Smooth muscle cell (in vitro differentiated cells): Measurements from ENCODE around the gene HOXB7. TPM values are rescaled to one million over a fixed set of nuclear protein-coding genes. Genes with fewer than 3 reads are reported as not detected.

Experiments used
- DNase-seq: peaks from one replicate; lab custom pipeline; 2025; ENCODE audit not compliant: unreplicated experiment; lab: John Stamatoyannopoulos, UW
- H2AFZ ChIP-seq: fragments of 200-600 bp; sonication (generic); 2 replicates; pipeline ENCODE4 v1.6.0; 2016; ENCODE audit warnings: antibody characterized with exemption, low read depth, mild to moderate bottlenecking
- H3F3A ChIP-seq: fragments of 200-600 bp; sonication (generic); 2 replicates; pipeline ENCODE4 v1.6.0; 2017; ENCODE audit warnings: antibody characterized with exemption, low read depth
- H3K27ac ChIP-seq: fragments of 200-600 bp; sonication (generic); 2 replicates; pipeline ENCODE4 v1.5.1; 2016; ENCODE audit warnings: low read depth, mild to moderate bottlenecking
- H3K27me3 ChIP-seq: fragments of 200-600 bp; sonication (generic); 2 replicates; pipeline ENCODE4 v1.6.1; 2016; ENCODE audit warnings: low read depth, mild to moderate bottlenecking
- H3K36me3 ChIP-seq: fragments of 200-600 bp; sonication (generic); 2 replicates; pipeline ENCODE4 v1.5.1; 2016; ENCODE audit warnings: low read depth
- H3K4me1 ChIP-seq: fragments of 200-600 bp; sonication (generic); 2 replicates; pipeline ENCODE4 v1.5.1; 2016; ENCODE audit warnings: low read depth
- H3K4me2 ChIP-seq: fragments of 200-600 bp; sonication (generic); 2 replicates; pipeline ENCODE4 v1.6.0; 2016; ENCODE audit warnings: mild to moderate bottlenecking
- H3K4me3 ChIP-seq: fragments of 200-600 bp; sonication (generic); 2 replicates; pipeline ENCODE4 v1.5.1; 2016; ENCODE audit warnings: mild to moderate bottlenecking
- H3K79me2 ChIP-seq: fragments of 200-600 bp; sonication (generic); 2 replicates; pipeline ENCODE4 v1.6.0; 2016; ENCODE audit warnings: low read depth, mild to moderate bottlenecking
- H3K9ac ChIP-seq: fragments of 200-600 bp; sonication (generic); 2 replicates; pipeline ENCODE4 v1.6.0; 2016; ENCODE audit warnings: low read depth
- H3K9me3 ChIP-seq: fragments of 200-600 bp; sonication (generic); replicated peaks from 2 replicates; pipeline ENCODE4 v1.5.1; 2016; ENCODE audit warnings: low read depth
- H4K20me1 ChIP-seq: fragments of 200-600 bp; sonication (generic); 2 replicates; pipeline ENCODE4 v1.6.0; 2016; ENCODE audit warnings: low read depth
- WGBS: methylation state at CpG from one replicate; pipeline ENCODE4 v1.1.7; 2016; ENCODE audit warnings: low lambda C conversion rate; 5-methylcytosine and 5-hydroxymethylcytosine counted together
- polyA plus RNA-seq: library from polyadenylated mRNA; unstranded; fragments of >200 nt; fragmentation: Nextera tagmentation; extraction: Ambion mirVana; gene quantifications from 2 replicates; pipeline ENCODE4 v1.2.1, GENCODE V29; 2016
- total RNA-seq: library from RNA; depleted of rRNA; stranded (reverse); fragments of >200 nt; gene quantifications from 2 replicates; pipeline ENCODE4 v1.2.3, GENCODE V29; 2014
- TF ChIP-seq, protein P1 (sequence below): fragments of 200-600 bp; sonication (generic); IDR thresholded peaks from 2 replicates; pipeline ENCODE4 v1.5.1; 2017; ENCODE audit warnings: borderline replicate concordance, mild to moderate bottlenecking, antibody characterized with exemption; ENCODE audit not compliant: insufficient read depth, poor library complexity, severe bottlenecking

Gene HOXB7
- total and polyA plus RNA-seq, 2 experiments from 2014 or later = 16.1 to 29.7 TPM

- H4K20me1 ChIP-seq = peaks cover 92% of the 10 kb centered on the region
- peaks cover 9% of the 10 kb centered on the region for H3K4me1 ChIP-seq
- peaks cover 71% of the 10 kb centered on the region for H3K79me2 ChIP-seq
- peaks cover 42% of the 10 kb centered on the region for H3K27me3 ChIP-seq
- no peak for DNase-seq
- no peaks in the 10 kb centered on the region for H3K36me3 ChIP-seq
- whole genome bisulfite sequencing = 28% methylated on average over 14 of the region's 14 CpGs
- H3K9ac ChIP-seq = no peak overlapping the region
- peak overlapping the region; percentile 98 for H3K4me2 ChIP-seq
- H3K27ac ChIP-seq = peak overlapping the region; percentile 35
- H3K4me3 ChIP-seq = peak overlapping the region; percentile 46
- H3K9me3 ChIP-seq = no peaks in the 10 kb centered on the region
- H2AFZ ChIP-seq = no peak overlapping the region
- TF ChIP-seq, protein P1, sequence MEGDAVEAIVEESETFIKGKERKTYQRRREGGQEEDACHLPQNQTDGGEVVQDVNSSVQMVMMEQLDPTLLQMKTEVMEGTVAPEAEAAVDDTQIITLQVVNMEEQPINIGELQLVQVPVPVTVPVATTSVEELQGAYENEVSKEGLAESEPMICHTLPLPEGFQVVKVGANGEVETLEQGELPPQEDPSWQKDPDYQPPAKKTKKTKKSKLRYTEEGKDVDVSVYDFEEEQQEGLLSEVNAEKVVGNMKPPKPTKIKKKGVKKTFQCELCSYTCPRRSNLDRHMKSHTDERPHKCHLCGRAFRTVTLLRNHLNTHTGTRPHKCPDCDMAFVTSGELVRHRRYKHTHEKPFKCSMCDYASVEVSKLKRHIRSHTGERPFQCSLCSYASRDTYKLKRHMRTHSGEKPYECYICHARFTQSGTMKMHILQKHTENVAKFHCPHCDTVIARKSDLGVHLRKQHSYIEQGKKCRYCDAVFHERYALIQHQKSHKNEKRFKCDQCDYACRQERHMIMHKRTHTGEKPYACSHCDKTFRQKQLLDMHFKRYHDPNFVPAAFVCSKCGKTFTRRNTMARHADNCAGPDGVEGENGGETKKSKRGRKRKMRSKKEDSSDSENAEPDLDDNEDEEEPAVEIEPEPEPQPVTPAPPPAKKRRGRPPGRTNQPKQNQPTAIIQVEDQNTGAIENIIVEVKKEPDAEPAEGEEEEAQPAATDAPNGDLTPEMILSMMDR = no peak
- H3F3A ChIP-seq = peaks cover 4% of the 10 kb centered on the region
Observed at GRCh38 chr17:48592577-48592976, 18.2 kb downstream of the HOXB7 start.

- H3K4me3 ChIP-seq = peak overlapping the region; percentile 46
- peaks cover 71% of the 10 kb centered on the region for H3K79me2 ChIP-seq
- H3K4me1 ChIP-seq = peaks cover 9% of the 10 kb centered on the region
- H4K20me1 ChIP-seq = peaks cover 92% of the 10 kb centered on the region
- no peaks in the 10 kb centered on the region for H3K36me3 ChIP-seq
- no peak overlapping the region for H3K9ac ChIP-seq
- no peak overlapping the region for H2AFZ ChIP-seq
- no peak for DNase-seq
- H3K27ac ChIP-seq = no peak overlapping the region
- peaks cover 46% of the 10 kb centered on the region for H3K27me3 ChIP-seq
- H3K4me2 ChIP-seq = peak overlapping the region; percentile 98
- 51% methylated on average over 29 of the region's 33 CpGs for WGBS
- H3F3A ChIP-seq = peaks cover 3% of the 10 kb centered on the region
- TF ChIP-seq, protein P1 = no peak
- no peaks in the 10 kb centered on the region for H3K9me3 ChIP-seq
Observed at GRCh38 chr17:48592057-48592514, 18.7 kb downstream of the HOXB7 start.

DNA sequence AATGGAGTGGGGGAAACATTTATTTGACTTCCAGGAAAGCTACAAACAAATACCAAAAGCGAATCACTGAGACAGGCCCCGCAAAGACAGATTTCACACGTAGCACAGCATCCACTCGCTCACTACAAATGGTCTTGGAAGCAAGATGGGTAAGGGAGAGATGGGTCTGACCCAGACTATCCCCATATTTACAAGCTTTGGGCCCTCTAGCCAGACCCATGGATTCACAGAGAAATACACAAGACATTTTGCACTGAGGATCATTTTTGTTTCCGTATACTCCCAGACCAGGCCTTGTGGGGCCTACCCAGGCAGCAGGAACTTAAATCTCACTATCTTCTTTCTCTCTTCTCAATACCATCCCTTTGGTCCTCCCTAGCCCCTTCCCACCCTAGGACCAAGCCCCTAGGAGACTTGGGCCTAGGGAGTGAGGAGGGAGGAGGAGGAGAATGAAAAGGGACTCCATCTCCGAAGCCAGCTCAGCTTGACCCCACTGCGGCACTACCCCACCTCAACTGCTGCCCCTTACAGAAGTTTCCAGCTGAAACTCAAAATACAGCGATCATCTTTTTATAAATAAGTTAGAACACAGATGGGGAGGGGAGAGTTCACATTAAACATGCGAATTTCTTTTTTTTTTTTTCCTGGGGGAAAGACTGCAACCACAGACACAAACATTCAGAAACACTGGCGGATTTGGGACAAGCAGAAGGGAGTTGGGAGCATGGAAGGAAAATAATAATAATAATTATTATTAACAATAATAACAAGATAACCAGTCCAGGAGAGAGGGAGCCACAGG, 19.4 kb downstream of the HOXB7 start:
- Histone ChIP-seq H3K4me1 (peaks cover 9% of the 10 kb centered on the region), H3K4me3 (peak overlapping the region; percentile 46), H3K79me2 (peaks cover 71% of the 10 kb centered on the region), H3K4me2 (peak overlapping the region; percentile 98), H3F3A (no peaks in the 10 kb centered on the region), H3K9ac (no peak overlapping the region), H4K20me1 (peaks cover 92% of the 10 kb centered on the region), H3K27me3 (peaks cover 53% of the 10 kb centered on the region), H2AFZ (no peak overlapping the region), H3K36me3 (no peaks in the 10 kb centered on the region), H3K9me3 (no peaks in the 10 kb centered on the region), H3K27ac (no peak overlapping the region)
- no peak for DNase-seq
- WGBS = 89% methylated on average over 10 of the region's 10 CpGs
- TF ChIP-seq, protein P1 = no peak
